ENCODE results near the gene ZNF558. TPM values are rescaled to one million over a fixed set of nuclear protein-coding genes. Genes with fewer than 3 reads are reported as not detected.
"Not testable (repeated sequence)": the region's sequence is repeated elsewhere in the genome, so short reads cannot be mapped to it uniquely, and the experiment has no call there.

The ZNF558 gene
- polyA plus RNA-seq, 6 donors from 2014 or later, result 4.8 to 12.0 (median 10.2) TPM; not detected in 1

DNA sequence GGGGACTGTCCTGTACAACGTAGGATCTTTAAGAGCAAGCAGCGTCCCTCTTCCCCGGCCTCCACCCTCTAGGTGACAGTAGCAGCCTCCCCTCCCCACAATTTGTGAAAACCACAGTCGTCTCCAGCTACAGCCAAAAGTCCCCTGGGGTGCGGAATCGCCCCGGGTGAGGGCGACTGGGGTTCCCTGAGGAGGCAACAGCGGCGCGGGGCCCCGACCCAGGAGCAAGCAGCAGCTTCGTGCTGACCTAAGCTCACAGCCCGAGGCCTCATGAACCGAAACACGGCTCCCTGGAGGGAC is 322 bp downstream of the ZNF558 start:
- ATAC-seq (ENCODE audit: low read depth in 2 of 2) (peak; percentile 1 to 2), DNase-seq (no peak)
- Mint-ChIP-seq H3K4me3 (peak overlapping the region; percentile 81 to 98 (median 93)), H3K36me3 (peaks cover 0 to 5% of the 10 kb centered on the region in 2 donors), H3K27me3 (no peaks in the 10 kb centered on the region), H3K27ac (peak overlapping the region; percentile 78 to 97 (median 90)), H3K4me1 (peaks cover 0 to 19% (median 0%) of the 10 kb centered on the region in 3 donors), H3K9me3 (peaks cover 0 to 14% (median 9%) of the 10 kb centered on the region in 7 donors)

- H3K4me3 Mint-ChIP-seq, result peak overlapping the region; percentile 81 to 98 (median 93)
- H3K4me1 Mint-ChIP-seq, result peaks cover 0 to 19% (median 0%) of the 10 kb centered on the region in 3 donors
- H3K27me3 Mint-ChIP-seq, result no peaks in the 10 kb centered on the region
- H3K27ac Mint-ChIP-seq, result peak overlapping the region; percentile 78 to 97 (median 90)
- DNase-seq (no peak), ATAC-seq (ENCODE audit: low read depth in 2 of 2) (no peak)
- H3K9me3 Mint-ChIP-seq, result peaks cover 0 to 14% (median 9%) of the 10 kb centered on the region in 7 donors
- H3K36me3 Mint-ChIP-seq, result peaks cover 0 to 5% of the 10 kb centered on the region in 2 donors
These were observed 731 bp downstream of the ZNF558 start for GRCh38 chr19:8831373-8831772.

GRCh38 chr19:8827277-8827676 is 4.8 kb downstream of the ZNF558 start:
- H3K27me3 Mint-ChIP-seq, result no peaks in the 10 kb centered on the region
- peaks cover 0 to 4% (median 0%) of the 10 kb centered on the region in 7 donors for H3K9me3 Mint-ChIP-seq
- no peak overlapping the region for H3K4me3 Mint-ChIP-seq
- H3K36me3 Mint-ChIP-seq, result peaks cover 23 to 39% of the 10 kb centered on the region in 2 donors
- DNase-seq (no peak), ATAC-seq (ENCODE audit: low read depth in 2 of 2) (no peak)
- peak overlapping the region in 2 of 6 donors; percentile 48 to 54 for H3K27ac Mint-ChIP-seq
- H3K4me1 Mint-ChIP-seq, result peaks cover 9 to 16% (median 12%) of the 10 kb centered on the region in 3 donors

DNA sequence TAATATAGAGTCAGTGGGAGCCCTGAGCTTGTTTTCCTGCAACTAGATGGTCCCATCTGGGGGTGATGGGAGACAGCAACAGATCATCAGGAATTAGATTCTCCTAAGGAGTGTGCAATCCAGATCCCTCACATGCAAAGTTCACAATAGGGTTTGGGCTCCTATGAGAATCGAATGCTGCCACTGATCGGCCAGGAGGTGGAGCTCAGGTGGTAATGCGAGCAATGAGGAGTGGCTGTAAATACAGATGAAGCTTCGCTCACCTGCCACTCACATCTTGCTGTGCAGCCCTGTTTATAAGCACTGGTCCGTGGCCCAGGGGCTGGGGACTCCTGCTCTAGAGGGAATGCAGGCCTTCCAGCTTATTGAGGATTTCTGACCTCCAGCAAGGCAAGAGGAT is 5.7 kb downstream of the ZNF558 start:
- Mint-ChIP-seq H3K27me3 (no peaks in the 10 kb centered on the region), H3K4me1 (peaks cover 4 to 16% (median 12%) of the 10 kb centered on the region in 3 donors), H3K4me3 (peak overlapping the region in 1 of 8 donors; percentile 38), H3K9me3 (peaks cover 0 to 4% (median 0%) of the 10 kb centered on the region in 7 donors), H3K36me3 (peaks cover 29 to 40% of the 10 kb centered on the region in 2 donors), H3K27ac (peak overlapping the region in 1 of 6 donors; percentile 66)
- ATAC-seq (ENCODE audit: low read depth in 2 of 2) (no peak), DNase-seq (no peak)

GRCh38 chr19:8821748-8822241 is 10.3 kb downstream of the ZNF558 start:
- ATAC-seq (ENCODE audit: low read depth in 2 of 2) (no peak), DNase-seq (no peak)
- peaks cover 0 to 16% (median 12%) of the 10 kb centered on the region in 3 donors for H3K4me1 Mint-ChIP-seq
- peaks cover 64 to 82% of the 10 kb centered on the region in 2 donors for H3K36me3 Mint-ChIP-seq
- no peaks in the 10 kb centered on the region for H3K27me3 Mint-ChIP-seq
- H3K4me3 Mint-ChIP-seq, result no peak overlapping the region
- H3K9me3 Mint-ChIP-seq, result peaks cover 8 to 41% (median 25%) of the 10 kb centered on the region in 7 donors
- H3K27ac Mint-ChIP-seq, result peak overlapping the region in 1 of 6 donors; percentile 74

GRCh38 chr19:8820234-8820633 is 11.9 kb downstream of the ZNF558 start:
- ATAC-seq (ENCODE audit: low read depth in 2 of 2), result no peak
- peaks cover 18 to 57% (median 40%) of the 10 kb centered on the region in 7 donors for H3K9me3 Mint-ChIP-seq
- no peak overlapping the region for H3K27ac Mint-ChIP-seq
- H3K4me3 Mint-ChIP-seq, result no peak overlapping the region
- DNase-seq, result no peak
- peaks cover 0 to 12% (median 10%) of the 10 kb centered on the region in 3 donors for H3K4me1 Mint-ChIP-seq
- peaks cover 79 to 88% of the 10 kb centered on the region in 2 donors for H3K36me3 Mint-ChIP-seq
- H3K27me3 Mint-ChIP-seq, result no peaks in the 10 kb centered on the region

GRCh38 chr19:8815780-8816179 is 16.3 kb downstream of the ZNF558 start:
- DNase-seq, result no peak
- Mint-ChIP-seq H3K27me3 (no peaks in the 10 kb centered on the region), H3K36me3 (peaks cover 90 to 92% of the 10 kb centered on the region in 2 donors), H3K4me1 (no peaks in the 10 kb centered on the region), H3K4me3 (no peak overlapping the region), H3K9me3 (peaks cover 20 to 94% (median 83%) of the 10 kb centered on the region in 7 donors), H3K27ac (no peak overlapping the region)
- ATAC-seq (ENCODE audit: low read depth in 2 of 2), result no peak

DNA sequence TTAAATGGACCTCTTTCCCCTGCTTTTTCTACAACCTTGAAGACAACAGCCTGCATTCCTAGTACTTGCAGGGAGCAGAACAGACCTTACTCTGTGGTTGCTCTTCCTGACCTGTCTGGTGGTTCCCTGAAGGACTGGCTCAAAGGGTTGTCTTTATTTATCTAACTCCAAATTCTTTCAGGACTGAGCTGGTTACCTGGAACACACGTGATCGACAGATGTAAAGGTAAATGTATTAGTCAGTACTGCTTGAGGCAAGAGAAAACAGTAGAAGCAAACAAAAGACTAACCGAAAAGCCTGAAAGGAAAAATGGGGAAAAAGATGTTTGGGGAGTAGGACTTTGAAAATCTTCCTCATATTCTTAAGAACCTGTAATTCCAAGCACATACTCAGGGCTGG is 17.9 kb downstream of the ZNF558 start:
- no peak overlapping the region for H3K27ac Mint-ChIP-seq
- H3K36me3 Mint-ChIP-seq, result peaks cover 79% of the 10 kb centered on the region in 2 donors
- no peaks in the 10 kb centered on the region for H3K4me1 Mint-ChIP-seq
- no peak overlapping the region for H3K4me3 Mint-ChIP-seq
- DNase-seq, result no peak
- H3K9me3 Mint-ChIP-seq, result peaks cover 20 to 98% (median 86%) of the 10 kb centered on the region in 7 donors
- H3K27me3 Mint-ChIP-seq, result no peaks in the 10 kb centered on the region
- ATAC-seq (ENCODE audit: low read depth in 2 of 2), result no peak

DNA sequence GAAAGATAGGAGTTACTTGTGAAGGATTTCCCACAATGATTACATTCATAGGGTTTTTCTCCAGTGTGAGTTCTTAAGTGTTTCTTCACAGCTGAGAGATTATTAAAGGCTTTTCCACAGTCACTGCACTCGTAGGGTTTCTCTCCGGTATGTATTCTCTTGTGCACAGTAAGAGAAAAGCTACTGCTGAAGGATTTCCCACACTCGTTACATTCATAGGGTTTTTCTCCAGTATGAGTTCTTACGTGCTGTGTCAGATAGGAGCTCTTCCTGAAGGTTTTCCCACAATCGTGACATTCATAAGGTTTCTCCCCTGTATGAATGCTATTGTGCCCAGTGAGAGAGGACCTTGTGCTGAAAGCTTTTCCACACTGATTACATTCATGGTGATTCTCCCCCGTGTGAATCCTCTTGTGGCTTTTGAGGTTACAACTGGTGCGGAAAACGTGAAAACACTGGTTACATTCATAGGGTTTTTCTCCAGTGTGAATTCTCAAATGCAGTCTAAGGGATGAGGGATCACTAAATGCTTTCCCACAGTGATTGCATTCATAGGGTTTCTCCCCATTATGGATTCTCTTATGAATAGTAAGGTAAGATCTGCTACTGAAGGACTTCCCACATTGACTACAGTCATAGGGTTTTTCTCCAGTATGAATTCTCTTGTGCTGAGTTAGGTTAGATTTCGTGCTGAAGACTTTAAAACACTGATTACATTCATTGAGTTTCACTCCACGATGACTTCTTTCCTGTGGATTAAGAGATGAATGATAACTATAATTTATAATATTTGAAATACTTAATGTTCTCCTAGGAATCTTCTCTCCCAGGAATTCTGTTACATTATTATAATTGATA is 20.6 kb downstream of the ZNF558 start:
- Mint-ChIP-seq H3K27ac (no peak overlapping the region), H3K27me3 (no peaks in the 10 kb centered on the region), H3K36me3 (peaks cover 71 to 72% of the 10 kb centered on the region in 2 donors), H3K4me1 (no peaks in the 10 kb centered on the region), H3K4me3 (no peak overlapping the region), H3K9me3 (peaks cover 22 to 97% (median 89%) of the 10 kb centered on the region in 7 donors)
- DNase-seq (no peak), ATAC-seq (ENCODE audit: low read depth in 2 of 2) (no peak)

GRCh38 chr19:8806661-8807060 is 25.4 kb downstream of the ZNF558 start:
- no peak for ATAC-seq (ENCODE audit: low read depth in 2 of 2)
- no peak for DNase-seq
- Mint-ChIP-seq H3K4me1 (no peaks in the 10 kb centered on the region), H3K36me3 (peaks cover 50 to 53% of the 10 kb centered on the region in 2 donors), H3K27ac (no peak overlapping the region), H3K27me3 (no peaks in the 10 kb centered on the region), H3K4me3 (no peak overlapping the region), H3K9me3 (peaks cover 17 to 88% (median 85%) of the 10 kb centered on the region in 7 donors)

GRCh38 chr19:8794823-8795222 is 37.3 kb downstream of the ZNF558 start:
- ATAC-seq (ENCODE audit: low read depth in 2 of 2), result no peak
- Mint-ChIP-seq H3K4me3 (no peak overlapping the region), H3K27me3 (peaks cover 0 to 6% (median 0%) of the 10 kb centered on the region in 3 donors), H3K4me1 (no peaks in the 10 kb centered on the region), H3K36me3 (peaks cover 0 to 9% of the 10 kb centered on the region in 2 donors), H3K9me3 (peaks cover 9 to 42% (median 26%) of the 10 kb centered on the region in 7 donors), H3K27ac (no peak overlapping the region)
- DNase-seq, result no peak

DNA sequence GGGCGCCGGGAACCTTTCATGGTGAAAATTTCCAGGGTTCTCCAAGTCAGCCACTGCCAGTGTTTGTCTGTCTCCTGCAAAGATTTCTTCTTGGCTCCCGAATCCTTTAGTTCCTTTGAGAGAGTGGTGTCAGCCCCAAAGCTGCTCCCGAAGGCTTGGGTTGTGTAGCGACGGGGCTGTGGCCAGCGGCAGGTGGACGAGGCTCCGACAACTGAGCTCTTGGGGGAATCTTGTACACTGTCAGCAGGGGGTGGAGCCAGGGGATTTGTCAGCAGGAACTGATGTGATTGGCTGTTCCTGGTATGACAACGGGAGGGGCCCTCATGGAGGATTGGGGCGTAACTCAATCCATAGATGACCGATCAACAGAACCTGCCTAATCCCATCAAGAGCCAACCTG is 58.5 kb downstream of the ZNF558 start:
- not testable (repeated sequence) for H3K36me3 Mint-ChIP-seq; H3K9me3 Mint-ChIP-seq; DNase-seq; H3K27me3 Mint-ChIP-seq; H3K27ac Mint-ChIP-seq; ATAC-seq (ENCODE audit: low read depth in 2 of 2); H3K4me1 Mint-ChIP-seq; H3K4me3 Mint-ChIP-seq

GRCh38 chr19:8769265-8769664 is 62.8 kb downstream of the ZNF558 start:
- ATAC-seq (ENCODE audit: low read depth in 2 of 2); H3K4me3 Mint-ChIP-seq: not testable (repeated sequence)

GRCh38 chr19:8767257-8767656 is 64.8 kb downstream of the ZNF558 start:
- not testable (repeated sequence) for H3K4me3 Mint-ChIP-seq; H3K9me3 Mint-ChIP-seq; ATAC-seq (ENCODE audit: low read depth in 2 of 2); H3K36me3 Mint-ChIP-seq; H3K27me3 Mint-ChIP-seq; H3K4me1 Mint-ChIP-seq; DNase-seq; H3K27ac Mint-ChIP-seq

More at GRCh38 chr19:8769265-8769664, 62.8 kb downstream of the ZNF558 start:
- H3K27ac Mint-ChIP-seq, H3K9me3 Mint-ChIP-seq, H3K36me3 Mint-ChIP-seq, H3K4me1 Mint-ChIP-seq, H3K27me3 Mint-ChIP-seq, DNase-seq: not testable (repeated sequence)

Data from naive B cell (primary cell).